Measurements from ENCODE around the gene PPCDC. TPM values are rescaled to one million over a fixed set of nuclear protein-coding genes. Genes with fewer than 3 reads are reported as not detected.

PPCDC gene
- total RNA-seq, 2 experiments from 2014 or later: 27.3 to 29.1 TPM

DNA sequence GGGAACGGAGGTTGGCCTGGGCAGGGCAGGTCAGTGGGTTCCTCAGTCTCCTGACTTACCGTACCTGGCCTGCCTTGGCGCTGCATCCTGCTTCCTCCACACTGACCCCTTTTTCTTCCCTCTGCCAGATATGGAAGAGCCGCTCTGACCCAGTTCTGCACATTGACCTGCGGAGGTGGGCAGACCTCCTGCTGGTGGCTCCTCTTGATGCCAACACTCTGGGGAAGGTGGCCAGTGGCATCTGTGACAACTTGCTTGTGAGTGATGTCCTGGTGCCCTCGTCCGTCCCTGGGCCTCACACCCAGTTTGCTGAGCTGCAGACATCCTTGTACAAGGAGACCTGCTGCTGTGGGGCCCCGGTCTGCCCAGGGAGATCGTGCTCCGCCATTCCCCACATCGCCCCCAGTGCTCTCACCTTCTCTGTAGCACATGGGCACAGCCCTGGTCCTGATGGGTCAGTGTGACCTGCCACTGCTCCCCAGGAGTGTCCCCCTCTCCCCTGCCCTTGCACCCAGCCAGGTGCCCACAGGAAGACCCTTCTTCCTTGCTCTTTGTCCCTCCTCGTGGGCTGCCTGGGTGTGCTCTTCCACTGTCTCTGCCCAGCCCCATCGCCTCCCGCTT lies 21.0 kb downstream of the PPCDC start:
- peak overlapping the region; percentile 49 for H3K4me3 Mint-ChIP-seq
- H3K27ac Mint-ChIP-seq: peak overlapping the region; percentile 78
- peaks cover 52% of the 10 kb centered on the region for H3K36me3 Mint-ChIP-seq (ENCODE audit: low read depth)
- POLR2A ChIA-PET: interaction anchor here (0.7 to 3.3 kb wide), 7 partner anchors 13 to 175 kb away, joined by 3 to 29 read pairs (median 4); no protein-coding TSS in a partner anchor
- no peak for DNase-seq
- no peaks in the 10 kb centered on the region for H3K27me3 Mint-ChIP-seq (ENCODE audit: low read depth)
- CTCF ChIA-PET: interaction anchor here (1.1 to 3.2 kb wide), 12 partner anchors 9 to 640 kb away, joined by 3 to 30 read pairs (median 8); partner anchors contain the start of gene PPCDC
- H3K4me1 Mint-ChIP-seq (ENCODE audit: low read depth): peaks cover 81% of the 10 kb centered on the region
- ATAC-seq: no peak
- no peaks in the 10 kb centered on the region for H3K9me3 Mint-ChIP-seq (ENCODE audit: insufficient read depth)

GRCh38 chr15:75045332-75046015 lies 22.1 kb downstream of the PPCDC start:
- ChIA-PET CTCF (interaction anchor here (1.1 to 3.2 kb wide), 4 partner anchors 12 to 134 kb away, joined by 3 to 30 read pairs (median 11); no protein-coding TSS in a partner anchor), POLR2A (interaction anchor here (0.6 to 1.9 kb wide), 5 partner anchors 13 to 65 kb away, joined by 3 to 9 read pairs (median 4); no protein-coding TSS in a partner anchor)

GRCh38 chr15:75048394-75048793 lies 25.0 kb downstream of the PPCDC start:
- ATAC-seq: no peak
- Mint-ChIP-seq H3K4me1 (ENCODE audit: low read depth) (peaks cover 50% of the 10 kb centered on the region), H3K27me3 (ENCODE audit: low read depth) (no peaks in the 10 kb centered on the region), H3K36me3 (ENCODE audit: low read depth) (peaks cover 45% of the 10 kb centered on the region), H3K9me3 (ENCODE audit: insufficient read depth) (no peaks in the 10 kb centered on the region), H3K4me3 (no peak overlapping the region), H3K27ac (no peak overlapping the region)
- ChIA-PET POLR2A (interaction anchor here (0.7 kb wide), 1 partner anchor 9 kb away, joined by 3 read pairs; no protein-coding TSS in a partner anchor), CTCF (interaction anchor here (1.2 kb wide), 1 partner anchor 13 kb away, joined by 3 read pairs; no protein-coding TSS in a partner anchor)
- no peak for DNase-seq

More at GRCh38 chr15:75045332-75046015, 22.1 kb downstream of the PPCDC start:
- Mint-ChIP-seq H3K36me3 (ENCODE audit: low read depth) (peaks cover 55% of the 10 kb centered on the region), H3K4me3 (peak overlapping the region; percentile 27), H3K4me1 (ENCODE audit: low read depth) (peaks cover 75% of the 10 kb centered on the region), H3K9me3 (ENCODE audit: insufficient read depth) (no peaks in the 10 kb centered on the region), H3K27ac (peak overlapping the region; percentile 78), H3K27me3 (ENCODE audit: low read depth) (no peaks in the 10 kb centered on the region)
- DNase-seq (no peak), ATAC-seq (no peak)

DNA sequence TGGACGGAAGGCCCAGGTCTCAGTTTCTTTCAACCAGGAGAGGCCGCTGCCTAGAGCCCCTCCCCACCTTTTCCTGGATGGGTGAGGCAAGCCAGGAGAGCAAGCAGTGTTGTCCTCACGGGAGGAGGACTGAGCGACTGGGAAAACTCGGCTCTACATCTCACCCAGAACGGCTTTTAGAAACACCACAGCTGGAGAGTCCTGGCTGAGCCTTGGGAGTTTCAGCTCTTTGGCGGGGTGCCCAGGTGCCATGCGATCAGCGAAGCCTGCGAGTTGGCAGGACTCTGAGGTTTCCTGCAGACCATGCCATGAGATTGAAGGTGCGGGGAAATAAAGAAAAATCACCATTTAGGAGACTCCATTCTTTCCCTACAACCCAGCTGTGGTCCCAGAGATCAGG lies 26.0 kb downstream of the PPCDC start:
- no peak for ATAC-seq
- H3K4me3 Mint-ChIP-seq: no peak overlapping the region
- H3K27me3 Mint-ChIP-seq (ENCODE audit: low read depth): no peaks in the 10 kb centered on the region
- H3K27ac Mint-ChIP-seq: no peak overlapping the region
- peaks cover 43% of the 10 kb centered on the region for H3K36me3 Mint-ChIP-seq (ENCODE audit: low read depth)
- no peaks in the 10 kb centered on the region for H3K9me3 Mint-ChIP-seq (ENCODE audit: insufficient read depth)
- no peak for DNase-seq
- H3K4me1 Mint-ChIP-seq (ENCODE audit: low read depth): peaks cover 43% of the 10 kb centered on the region
- POLR2A ChIA-PET: interaction anchor here (1.0 kb wide), 1 partner anchor 18 kb away, joined by 4 read pairs; no protein-coding TSS in a partner anchor
- CTCF ChIA-PET: no interaction called here

DNA sequence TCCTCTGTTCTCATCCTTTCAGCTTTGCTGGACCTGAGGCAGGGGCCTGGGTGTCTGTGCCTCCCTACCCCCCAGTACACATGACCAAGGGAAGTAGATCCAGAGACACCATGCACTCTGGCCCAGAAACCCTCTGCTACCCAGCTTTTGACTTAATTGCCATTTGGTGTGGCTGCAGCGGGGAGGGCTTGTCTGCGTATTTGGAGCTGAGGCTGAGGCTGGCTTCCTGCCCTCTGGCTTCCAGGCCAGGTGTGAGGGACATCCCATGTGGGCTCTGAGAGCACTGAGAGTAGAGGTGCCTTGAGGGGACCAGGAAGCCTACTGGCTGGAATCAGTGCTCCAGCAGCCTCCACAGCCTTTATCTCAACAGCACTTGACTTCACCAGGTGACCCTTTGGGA lies 26.9 kb downstream of the PPCDC start:
- CTCF ChIA-PET: interaction anchor here (0.6 kb wide), 1 partner anchor 88 kb away, joined by 3 read pairs; no protein-coding TSS in a partner anchor
- Mint-ChIP-seq H3K9me3 (ENCODE audit: insufficient read depth) (no peaks in the 10 kb centered on the region), H3K27ac (no peak overlapping the region), H3K27me3 (ENCODE audit: low read depth) (no peaks in the 10 kb centered on the region), H3K4me3 (no peak overlapping the region), H3K36me3 (ENCODE audit: low read depth) (peaks cover 34% of the 10 kb centered on the region), H3K4me1 (ENCODE audit: low read depth) (peaks cover 36% of the 10 kb centered on the region)
- DNase-seq: no peak
- POLR2A ChIA-PET: interaction anchor here (0.5 kb wide), 1 partner anchor 1177 kb away, joined by 4 read pairs; no protein-coding TSS in a partner anchor
- ATAC-seq: no peak

DNA sequence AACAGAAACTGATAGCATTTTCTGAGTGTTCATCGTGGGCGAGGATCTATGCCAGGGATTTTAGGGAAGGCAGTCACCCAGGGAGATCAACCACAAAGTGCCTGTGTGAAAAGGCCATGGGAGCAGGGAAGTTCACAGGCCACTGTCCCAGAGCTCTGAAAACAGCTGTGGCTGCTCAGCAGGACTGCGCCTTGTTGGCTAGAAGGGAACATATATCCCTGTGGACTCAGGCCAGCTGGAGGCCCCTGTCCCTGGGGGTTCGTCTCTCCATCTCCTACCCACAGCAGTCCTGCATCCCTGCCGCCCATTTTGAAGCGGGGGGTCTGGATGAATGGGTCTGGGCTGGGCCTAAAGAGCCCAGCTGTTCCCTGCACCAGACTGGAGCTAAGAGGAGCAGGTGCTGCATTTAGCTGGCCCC lies 27.8 kb downstream of the PPCDC start:
- CTCF ChIA-PET: no interaction called here
- Mint-ChIP-seq H3K4me1 (ENCODE audit: low read depth) (peaks cover 32% of the 10 kb centered on the region), H3K9me3 (ENCODE audit: insufficient read depth) (no peaks in the 10 kb centered on the region), H3K27me3 (ENCODE audit: low read depth) (no peaks in the 10 kb centered on the region), H3K4me3 (no peak overlapping the region), H3K27ac (no peak overlapping the region), H3K36me3 (ENCODE audit: low read depth) (peaks cover 31% of the 10 kb centered on the region)
- ATAC-seq (no peak), DNase-seq (no peak)
- POLR2A ChIA-PET: no interaction called here

DNA sequence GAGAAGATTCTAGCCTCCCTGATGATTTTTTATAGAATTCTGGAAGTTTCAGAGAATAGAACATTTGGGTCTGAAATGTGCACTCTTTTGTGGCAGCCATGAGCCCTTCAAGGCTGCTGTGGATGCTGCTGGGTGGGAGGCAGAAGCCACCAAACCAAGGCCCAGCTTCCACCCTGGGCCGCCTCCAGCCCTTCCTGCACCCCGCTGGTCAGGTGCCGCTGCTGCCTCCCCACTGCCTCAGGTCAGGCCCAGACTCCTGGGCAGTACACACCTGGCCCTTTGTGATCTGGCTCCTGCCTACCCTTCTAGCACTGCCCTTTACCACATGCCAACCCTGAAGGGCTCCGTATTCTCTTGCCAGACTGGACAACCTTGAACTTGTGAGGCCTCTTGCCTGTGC lies 28.3 kb downstream of the PPCDC start:
- CTCF ChIA-PET: no interaction called here
- POLR2A ChIA-PET: no interaction called here
- Mint-ChIP-seq H3K36me3 (ENCODE audit: low read depth) (peaks cover 26% of the 10 kb centered on the region), H3K27me3 (ENCODE audit: low read depth) (no peaks in the 10 kb centered on the region), H3K4me1 (ENCODE audit: low read depth) (peaks cover 27% of the 10 kb centered on the region), H3K9me3 (ENCODE audit: insufficient read depth) (no peaks in the 10 kb centered on the region), H3K27ac (no peak overlapping the region), H3K4me3 (no peak overlapping the region)
- DNase-seq (no peak), ATAC-seq (no peak)

- Mint-ChIP-seq H3K27me3 (ENCODE audit: low read depth) (no peaks in the 10 kb centered on the region), H3K36me3 (ENCODE audit: low read depth) (peaks cover 21% of the 10 kb centered on the region), H3K9me3 (ENCODE audit: insufficient read depth) (no peaks in the 10 kb centered on the region), H3K4me1 (ENCODE audit: low read depth) (peaks cover 20% of the 10 kb centered on the region), H3K4me3 (no peak overlapping the region), H3K27ac (no peak overlapping the region)
- POLR2A ChIA-PET: no interaction called here
- DNase-seq (no peak), ATAC-seq (no peak)
- CTCF ChIA-PET: interaction anchor here (1.9 to 2.3 kb wide), 2 partner anchors 10 to 14 kb away, joined by 5 to 10 read pairs; no protein-coding TSS in a partner anchor
Observed at GRCh38 chr15:75052972-75053747, 29.8 kb downstream of the PPCDC start.

DNA sequence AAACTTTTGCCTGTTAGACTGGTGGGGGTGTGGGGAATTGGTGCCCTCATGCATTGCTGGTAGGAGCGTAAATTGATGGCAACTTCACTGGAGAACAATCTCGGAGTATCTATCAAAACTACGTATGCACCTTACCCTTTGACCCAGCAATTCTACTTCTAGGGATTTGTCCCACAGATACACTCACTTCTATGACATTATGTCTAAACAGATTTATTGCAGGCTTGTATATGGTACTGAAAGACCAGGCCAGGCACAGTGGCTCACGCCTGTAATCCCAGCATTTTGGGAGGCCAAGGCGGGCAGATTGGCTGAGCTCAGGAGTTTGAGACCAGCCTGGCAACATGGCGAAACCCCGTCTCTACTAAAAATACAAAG lies 30.3 kb downstream of the PPCDC start:
- peaks cover 24% of the 10 kb centered on the region for H3K4me1 Mint-ChIP-seq (ENCODE audit: low read depth)
- POLR2A ChIA-PET: no interaction called here
- ATAC-seq (no peak), DNase-seq (no peak)
- CTCF ChIA-PET: interaction anchor here (1.9 to 2.3 kb wide), 2 partner anchors 11 to 13 kb away, joined by 5 to 10 read pairs; no protein-coding TSS in a partner anchor
- peaks cover 15% of the 10 kb centered on the region for H3K36me3 Mint-ChIP-seq (ENCODE audit: low read depth)
- no peak overlapping the region for H3K27ac Mint-ChIP-seq
- no peaks in the 10 kb centered on the region for H3K27me3 Mint-ChIP-seq (ENCODE audit: low read depth)
- no peak overlapping the region for H3K4me3 Mint-ChIP-seq
- H3K9me3 Mint-ChIP-seq (ENCODE audit: insufficient read depth): no peaks in the 10 kb centered on the region

DNA sequence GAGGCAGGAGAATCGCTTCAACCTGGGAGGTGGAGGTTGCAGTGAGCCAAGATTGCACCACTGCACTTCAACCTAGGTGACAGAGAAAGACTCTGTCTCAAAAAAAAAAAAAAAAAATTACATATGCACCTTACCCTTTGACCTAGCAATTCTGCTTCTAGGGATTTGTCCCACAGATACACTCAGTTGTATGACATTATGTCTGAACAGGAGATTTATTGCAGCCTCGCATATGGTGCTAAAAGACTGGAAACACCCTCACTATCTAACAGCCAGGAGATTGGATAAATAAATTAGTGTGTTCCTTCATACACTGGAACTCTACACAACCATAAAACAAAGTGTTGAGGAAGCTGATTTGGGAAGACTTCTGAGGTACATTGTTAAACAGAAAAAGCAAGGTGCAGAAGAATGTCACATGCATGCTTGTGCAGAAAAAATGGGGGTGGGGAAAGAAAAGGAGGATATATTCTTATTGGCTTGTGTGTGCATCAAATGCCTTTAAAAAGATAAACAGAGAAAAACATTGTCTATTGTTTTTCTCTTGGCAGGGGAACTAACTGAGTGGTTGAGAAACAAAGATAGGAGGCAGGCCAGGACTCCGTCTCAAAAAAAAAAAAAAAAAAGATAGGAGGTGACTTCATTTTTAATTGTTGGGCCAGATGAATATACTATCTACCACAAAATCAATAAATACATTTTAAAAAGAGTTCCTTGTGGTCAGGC lies 30.9 kb downstream of the PPCDC start:
- peaks cover 10% of the 10 kb centered on the region for H3K36me3 Mint-ChIP-seq (ENCODE audit: low read depth)
- H3K9me3 Mint-ChIP-seq (ENCODE audit: insufficient read depth): no peaks in the 10 kb centered on the region
- ChIA-PET POLR2A (no interaction called here), CTCF (interaction anchor here (1.9 to 2.3 kb wide), 2 partner anchors 11 to 13 kb away, joined by 5 to 10 read pairs; no protein-coding TSS in a partner anchor)
- no peak overlapping the region for H3K4me3 Mint-ChIP-seq
- no peak for DNase-seq
- H3K27me3 Mint-ChIP-seq (ENCODE audit: low read depth): no peaks in the 10 kb centered on the region
- peaks cover 21% of the 10 kb centered on the region for H3K4me1 Mint-ChIP-seq (ENCODE audit: low read depth)
- no peak overlapping the region for H3K27ac Mint-ChIP-seq
- no peak for ATAC-seq

DNA sequence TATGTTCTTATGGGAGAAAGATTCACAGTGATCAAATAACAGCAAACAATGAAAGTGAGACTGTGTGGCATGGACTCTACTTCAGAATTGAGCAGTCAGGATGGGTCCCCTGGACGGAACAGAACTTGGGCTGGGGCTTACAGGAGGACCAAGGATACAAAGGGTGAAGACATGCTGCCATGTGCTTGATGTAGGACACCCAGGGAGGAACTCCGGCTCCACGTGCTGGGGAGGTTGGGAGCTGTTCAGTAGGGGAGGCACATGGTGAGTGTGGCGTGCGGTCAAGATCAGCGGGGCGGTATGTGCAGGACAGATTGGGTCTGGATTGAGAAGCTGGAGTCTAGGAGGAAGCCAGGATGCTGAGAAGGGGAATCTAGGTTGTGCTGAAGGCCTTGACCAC lies 32.6 kb downstream of the PPCDC start:
- ChIA-PET POLR2A (no interaction called here), CTCF (no interaction called here)
- Mint-ChIP-seq H3K9me3 (ENCODE audit: insufficient read depth) (no peaks in the 10 kb centered on the region), H3K27ac (peak overlapping the region; percentile 30), H3K4me1 (ENCODE audit: low read depth) (peaks cover 28% of the 10 kb centered on the region), H3K36me3 (ENCODE audit: low read depth) (peaks cover 5% of the 10 kb centered on the region), H3K4me3 (no peak overlapping the region), H3K27me3 (ENCODE audit: low read depth) (no peaks in the 10 kb centered on the region)
- ATAC-seq (no peak), DNase-seq (no peak)
